Spleen (tissue), 13 donors: ENCODE data around the gene MT1X. TPM values are rescaled to one million over a fixed set of nuclear protein-coding genes. Genes with fewer than 3 reads are reported as not detected.

ENCODE experiments used
- DNase-seq: peaks from one replicate; pipeline ENCODE4 v3.0.0-alpha.2; 2020
- H3K27ac ChIP-seq, 8 donors: fragments of 200-600 bp; sonication (generic) in 7 of 8; 1 replicate in 4 of 8; 2 replicates in 4 of 8; pipeline versions ENCODE4 v1.5.0 to v1.8.0; 2016 to 2021; ENCODE audit warnings: inconsistent platforms in 4 of 8, mild to moderate bottlenecking in 4 of 8, moderate library complexity in 1 of 8
- H3K27me3 ChIP-seq, 7 donors: fragments of 200-600 bp; sonication (generic) in 6 of 7; replicated peaks in 1 of 7; 1 replicate in 4 of 7; 2 replicates in 3 of 7; pipeline versions ENCODE4 v1.5.0 to v1.8.0; 2016 to 2021; ENCODE audit warnings: inconsistent platforms in 3 of 7, mild to moderate bottlenecking in 1 of 7
- H3K36me3 ChIP-seq, 6 donors: fragments of 200-600 bp; sonication (generic) in 5 of 6; 1 replicate in 4 of 6; 2 replicates in 2 of 6; pipeline versions ENCODE4 v1.5.0 to v1.8.0; 2016 to 2021; ENCODE audit warnings: inconsistent platforms in 2 of 6
- H3K4me1 ChIP-seq, 6 donors: fragments of 200-600 bp; sonication (generic) in 5 of 6; 1 replicate in 3 of 6; 2 replicates in 3 of 6; pipeline versions ENCODE4 v1.5.0 to v1.8.0; 2016 to 2021; ENCODE audit warnings: inconsistent platforms in 3 of 6
- H3K4me3 ChIP-seq, 8 donors: fragments of 200-600 bp; sonication (generic) in 7 of 8; 1 replicate in 4 of 8; 2 replicates in 4 of 8; pipeline versions ENCODE4 v1.5.0 to v1.8.0; 2016 to 2021; ENCODE audit warnings: inconsistent platforms in 4 of 8, mild to moderate bottlenecking in 4 of 8, moderate library complexity in 2 of 8
- H3K9me3 ChIP-seq, 8 donors: fragments of 200-600 bp; sonication (generic) in 7 of 8; 1 replicate in 4 of 8; 2 replicates in 4 of 8; pipeline versions ENCODE4 v1.5.0 to v1.8.0; 2016 to 2021; ENCODE audit warnings: inconsistent platforms in 4 of 8
- POLR2A ChIP-seq, 3 donors: fragments of 450-650 bp; IDR thresholded peaks; one replicate each; pipeline ENCODE4 v1.5.1; 2017; ENCODE audit warnings: antibody characterized with exemption in 3 of 3, mild to moderate bottlenecking in 1 of 3
- POLR2AphosphoS5 ChIP-seq, 3 donors: sonication (generic); formaldehyde crosslinking; IDR thresholded peaks; one replicate each; pipeline ENCODE4 v1.5.1; 2017; ENCODE audit warnings: antibody characterized with exemption in 3 of 3
- WGBS, 5 donors: extraction: QIAGEN DNeasy Blood & Tissue Kit in 3 of 5; methylation state at CpG; one replicate each; pipeline versions ENCODE4 v1.1.5 to v1.1.7; 2013 to 2018; 5-methylcytosine and 5-hydroxymethylcytosine counted together
- intact Hi-C: fragments of 100-400 bp; cut with DNase I; formaldehyde crosslinking; loops from one replicate; pipeline ENCODE4 v1.15.0; 2023; ENCODE audit warnings: low total_unique reads
- long read RNA-seq, 2 donors: transcript quantifications; one replicate each; lab custom pipeline, GENCODE V29; 2026
- polyA plus RNA-seq, 3 donors: library from polyadenylated mRNA; stranded (reverse); fragments of 200-250 nt; gene quantifications; one replicate each; pipeline ENCODE4 v1.2.1, GENCODE V29; 2013
- total RNA-seq, 7 donors: library from RNA; depleted of rRNA in 3 of 7; stranded (reverse); fragments of >200 nt in 3 of 7; fragmentation: NEBNext Ultra II Directional in 4 of 7; extraction: Animal tissue kit (Norgen Biotek cat#: 25700) in 4 of 7; gene quantifications; one replicate each; pipeline versions ENCODE4 v1.1.0 to v1.2.1, GENCODE V29; 2016 to 2021
- TF ChIP-seq, protein P1 (sequence below), 11 experiments: fragments of 200-600 bp in 7 of 11; fragments of 450-650 bp in 4 of 11; sonication (generic) in 4 of 11; IDR thresholded peaks in 8 of 11; conservative IDR thresholded peaks in 3 of 11; 1 replicate in 7 of 11; 2 replicates in 4 of 11; pipeline versions ENCODE4 v1.4.0 to v1.8.0; 2016 to 2021; ENCODE audit warnings: antibody characterized with exemption in 11 of 11, inconsistent platforms in 4 of 11, mild to moderate bottlenecking in 1 of 11
- donor health status: healthy with polysubstance abuse.
- donor health status: DM: no; HTN: no; CAD: no; lungs with moderate emphysema.
- donor health status: DM: no; HTN: no; CAD: no.
- donor health status: Bipolar disorder and iron deficiency.
- donor health status: healthy.
- donor health status: DM: no; HTN: no; CAD: no.
- donor health status: DM: yes; HTN: yes; CAD: no.

The MT1X gene
- total RNA-seq, result 10 to 100 TPM; 13.0 to 28.7 (median 19.4) TPM
- polyA plus RNA-seq, result 100 to 1,000 TPM in 1 of 3 donors, 10 to 100 TPM in 2; 36.1 to 113 (median 44.4) TPM
- long read RNA-seq, donor 1, transcript MT1X-201 (3 exons, 450 nt), result major isoform, 6 of 7 reads
- long read RNA-seq, donor 1, partial matches to known transcripts, result 0 of 7 reads
- long read RNA-seq, donor 1, other reads (novel, unspliced or antisense), result 0 of 7 reads
- long read RNA-seq, donor 2, transcript MT1X-201 (3 exons, 450 nt), result major isoform, 48 of 55 reads
- long read RNA-seq, donor 2, transcript MT1X-204 (1 exons, 1,727 nt), result minor isoform, 7 of 55 reads
- long read RNA-seq, donor 2, partial matches to known transcripts, result 0 of 55 reads
- long read RNA-seq, donor 2, other reads (novel, unspliced or antisense), result 0 of 55 reads

DNA sequence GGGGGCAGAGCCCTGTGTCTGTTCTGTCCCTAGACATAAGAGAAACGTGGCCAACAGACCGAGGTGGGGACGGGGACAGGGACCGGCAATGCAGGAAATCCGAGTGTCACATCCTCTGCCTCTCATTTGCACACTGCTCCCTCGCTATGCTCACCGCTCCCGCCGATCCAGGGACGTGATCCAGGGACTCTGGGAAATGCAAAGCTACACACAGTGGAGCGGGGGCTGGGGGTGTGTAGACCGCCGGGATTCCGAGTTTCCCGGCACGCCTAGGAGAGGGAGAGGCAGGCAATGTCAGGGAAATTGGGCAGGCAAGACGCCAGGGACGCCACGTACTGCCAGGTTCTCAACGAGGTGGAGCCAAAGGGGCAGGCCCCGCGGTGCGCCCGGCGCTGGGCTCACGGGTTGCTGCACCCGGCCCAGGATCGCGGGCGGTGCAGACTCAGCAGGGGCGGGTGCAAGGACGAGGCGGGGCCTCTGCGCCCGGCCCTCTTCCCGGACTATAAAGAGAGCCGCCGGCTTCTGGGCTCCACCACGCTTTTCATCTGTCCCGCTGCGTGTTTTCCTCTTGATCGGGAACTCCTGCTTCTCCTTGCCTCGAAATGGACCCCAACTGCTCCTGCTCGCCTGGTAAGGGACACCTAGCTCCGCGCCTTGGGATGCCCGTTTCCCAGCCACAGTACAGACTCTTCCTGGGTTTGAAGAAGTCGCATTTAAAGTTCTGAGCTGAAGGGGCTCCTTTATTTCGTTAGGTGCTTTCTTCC is at the start of gene MT1X:
Gene MT1X (plus strand): TSS at position 532 of the 764 bp plus-strand sequence. CDS start 71 bp downstream, at position 603.
- DNase-seq, result peak; percentile 98
- no peaks in the 10 kb centered on the region for H3K36me3 ChIP-seq
- H3K9me3 ChIP-seq, result peaks cover 0 to 10% (median 3%) of the 10 kb centered on the region in 8 donors
- 0 to 2% (median 0%) methylated on average over 12 to 49 of the region's 49 CpGs for WGBS, 5 donors
- peak within 1 kb of the TSS; percentile 54 to 86 (median 80) for H3K27ac ChIP-seq
- TF ChIP-seq, protein P1, sequence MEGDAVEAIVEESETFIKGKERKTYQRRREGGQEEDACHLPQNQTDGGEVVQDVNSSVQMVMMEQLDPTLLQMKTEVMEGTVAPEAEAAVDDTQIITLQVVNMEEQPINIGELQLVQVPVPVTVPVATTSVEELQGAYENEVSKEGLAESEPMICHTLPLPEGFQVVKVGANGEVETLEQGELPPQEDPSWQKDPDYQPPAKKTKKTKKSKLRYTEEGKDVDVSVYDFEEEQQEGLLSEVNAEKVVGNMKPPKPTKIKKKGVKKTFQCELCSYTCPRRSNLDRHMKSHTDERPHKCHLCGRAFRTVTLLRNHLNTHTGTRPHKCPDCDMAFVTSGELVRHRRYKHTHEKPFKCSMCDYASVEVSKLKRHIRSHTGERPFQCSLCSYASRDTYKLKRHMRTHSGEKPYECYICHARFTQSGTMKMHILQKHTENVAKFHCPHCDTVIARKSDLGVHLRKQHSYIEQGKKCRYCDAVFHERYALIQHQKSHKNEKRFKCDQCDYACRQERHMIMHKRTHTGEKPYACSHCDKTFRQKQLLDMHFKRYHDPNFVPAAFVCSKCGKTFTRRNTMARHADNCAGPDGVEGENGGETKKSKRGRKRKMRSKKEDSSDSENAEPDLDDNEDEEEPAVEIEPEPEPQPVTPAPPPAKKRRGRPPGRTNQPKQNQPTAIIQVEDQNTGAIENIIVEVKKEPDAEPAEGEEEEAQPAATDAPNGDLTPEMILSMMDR (IDR thresholded peaks at IDR 0.05 in 8 of 11, conservative IDR thresholded peaks at IDR 0.05 in 3 of 11), result no peak
- TF ChIP-seq POLR2A (IDR thresholded peaks at IDR 0.05) (peak in 1 of 3 donors; percentile 84), POLR2AphosphoS5 (IDR thresholded peaks at IDR 0.05) (peak; percentile 92 to 96 (median 93))
- intact Hi-C loops, result loop anchor here (10.0 kb wide), 1 partner anchor 77 kb away; the partner anchor contains the start of gene MT2A
- peaks cover 0 to 30% (median 23%) of the 10 kb centered on the region in 6 donors for H3K4me1 ChIP-seq
- H3K27me3 ChIP-seq, result peaks cover 0 to 7% (median 0%) of the 10 kb centered on the region in 7 donors
- H3K4me3 ChIP-seq, result peak within 1 kb of the TSS; percentile 22 to 73 (median 48)

DNA sequence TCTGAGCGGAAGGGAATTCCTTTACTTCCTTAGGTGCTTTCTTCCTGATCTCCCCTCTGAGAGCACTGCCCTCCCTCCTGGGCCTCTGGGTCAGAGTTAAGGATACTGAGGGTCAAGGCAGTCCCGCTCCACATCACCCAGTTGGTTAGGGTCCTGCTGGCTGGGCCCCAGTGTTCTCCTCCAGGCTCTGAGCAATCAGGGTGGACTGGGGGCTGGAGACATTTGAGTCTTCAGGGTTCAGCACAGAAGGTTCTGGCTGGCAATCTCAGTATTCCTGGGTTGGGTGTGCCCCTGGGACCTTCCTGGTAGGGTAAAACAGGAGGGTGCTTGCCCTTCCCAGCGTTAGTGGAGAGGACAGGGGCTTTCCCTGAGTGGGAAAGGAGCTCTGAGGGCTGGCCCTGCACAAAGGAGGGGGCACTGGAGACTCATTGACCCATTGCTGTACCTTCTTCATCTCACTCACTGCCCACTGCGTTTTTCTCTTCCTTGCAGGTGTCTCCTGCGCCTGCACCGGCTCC is 49.4 kb upstream of the MT1X start:
- H3K4me1 ChIP-seq, result peaks cover 9 to 57% (median 33%) of the 10 kb centered on the region in 6 donors
- H3K27ac ChIP-seq, result peak overlapping the region in 5 of 8 donors; percentile 51 to 69 (median 63)
- peaks cover 5 to 71% (median 57%) of the 10 kb centered on the region in 7 donors for H3K27me3 ChIP-seq
- 26 to 36% (median 31%) methylated on average over 6 of the region's 6 CpGs for WGBS, 5 donors
- no peaks in the 10 kb centered on the region for H3K9me3 ChIP-seq
- no peak for DNase-seq
- TF ChIP-seq, protein P1 (IDR thresholded peaks at IDR 0.05 in 8 of 11, conservative IDR thresholded peaks at IDR 0.05 in 3 of 11), result no peak
- TF ChIP-seq POLR2A (IDR thresholded peaks at IDR 0.05) (no peak), POLR2AphosphoS5 (IDR thresholded peaks at IDR 0.05) (no peak)
- peak overlapping the region in 6 of 8 donors; percentile 33 to 65 (median 44) for H3K4me3 ChIP-seq
- H3K36me3 ChIP-seq, result no peaks in the 10 kb centered on the region
- intact Hi-C loops, result no loop called here

DNA sequence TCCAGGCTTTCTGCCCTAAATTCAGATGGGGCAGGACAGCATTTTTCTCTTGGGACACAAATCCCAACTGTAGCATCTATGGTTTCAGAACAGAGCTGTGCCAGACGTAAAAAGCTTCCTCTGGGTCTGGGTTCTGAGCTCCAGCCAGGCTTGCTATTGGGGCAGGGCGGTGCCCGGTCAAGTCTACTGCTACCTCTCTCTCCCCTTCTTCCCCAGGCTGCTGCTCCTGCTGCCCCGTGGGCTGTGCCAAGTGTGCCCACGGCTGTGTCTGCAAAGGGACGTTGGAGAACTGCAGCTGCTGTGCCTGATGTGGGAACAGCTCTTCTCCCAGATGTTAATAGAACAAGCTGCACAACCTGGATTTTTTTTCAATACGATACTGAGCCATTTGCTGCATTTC is 48.7 kb upstream of the MT1X start:
- no peak overlapping the region for H3K27ac ChIP-seq
- DNase-seq, result no peak
- intact Hi-C loops, result no loop called here

More for the DNA sequence above, 48.7 kb upstream of the MT1X start:
- H3K9me3 ChIP-seq, result no peaks in the 10 kb centered on the region
- TF ChIP-seq POLR2A (IDR thresholded peaks at IDR 0.05) (no peak), POLR2AphosphoS5 (IDR thresholded peaks at IDR 0.05) (no peak)
- TF ChIP-seq, protein P1 (IDR thresholded peaks at IDR 0.05 in 8 of 11, conservative IDR thresholded peaks at IDR 0.05 in 3 of 11), result no peak
- H3K4me3 ChIP-seq, result peak overlapping the region in 2 of 8 donors; percentile 52 to 65
- peaks cover 12 to 64% (median 40%) of the 10 kb centered on the region in 6 donors for H3K4me1 ChIP-seq
- H3K27me3 ChIP-seq, result peaks cover 5 to 77% (median 63%) of the 10 kb centered on the region in 7 donors
- H3K36me3 ChIP-seq, result no peaks in the 10 kb centered on the region
- WGBS, 5 donors, result 36 to 72% (median 50%) methylated on average over 7 of the region's 7 CpGs
